MM.1S (cell line): ENCODE data around the gene MEGF11.

Source experiments
- DNase-seq: peaks from one replicate; pipeline ENCODE4 v3.0.0-alpha.2; 2015
- H2AFZ ChIP-seq: fragments of 300-600 bp; sonication (generic); 2 replicates; pipeline ENCODE4 v1.6.0; 2016; ENCODE audit warnings: antibody characterized with exemption, low read length
- H3F3A ChIP-seq: fragments of 300-600 bp; sonication (generic); 2 replicates; pipeline ENCODE4 v1.6.1; 2016; ENCODE audit warnings: mild to moderate bottlenecking, antibody characterized with exemption, low read length, moderate library complexity, mixed read lengths; ENCODE audit not compliant: insufficient read depth
- H3K27ac ChIP-seq: fragments of 300-600 bp; sonication (generic); 2 replicates; pipeline ENCODE4 v1.5.1; 2016; ENCODE audit warnings: mild to moderate bottlenecking, low read length
- H3K27me3 ChIP-seq: fragments of 300-600 bp; sonication (generic); replicated peaks from 2 replicates; pipeline ENCODE4 v1.6.0; 2016; ENCODE audit warnings: low read length; ENCODE audit not compliant: insufficient read depth
- H3K36me3 ChIP-seq: fragments of 300-600 bp; sonication (generic); replicated peaks from 2 replicates; pipeline ENCODE4 v1.6.1; 2016; ENCODE audit warnings: mild to moderate bottlenecking, low read length, mixed read lengths; ENCODE audit not compliant: insufficient read depth
- H3K4me1 ChIP-seq: fragments of 300-600 bp; sonication (generic); 2 replicates; pipeline ENCODE4 v1.6.1; 2016; ENCODE audit warnings: low read length, mixed read lengths
- H3K4me2 ChIP-seq: fragments of 300-600 bp; sonication (generic); 2 replicates; pipeline ENCODE4 v1.6.0; 2016; ENCODE audit warnings: low read depth, low read length
- H3K4me3 ChIP-seq: fragments of 300-600 bp; sonication (generic); 2 replicates; pipeline ENCODE4 v1.5.1; 2016; ENCODE audit warnings: low read length, mixed read lengths
- H3K79me2 ChIP-seq: fragments of 300-600 bp; sonication (generic); 2 replicates; pipeline ENCODE4 v1.6.1; 2016; ENCODE audit warnings: mixed run types, low read length, mixed read lengths
- H3K9ac ChIP-seq: fragments of 300-600 bp; sonication (generic); 2 replicates; pipeline ENCODE4 v1.6.1; 2016; ENCODE audit warnings: low read length, mixed read lengths
- H3K9me2 ChIP-seq: fragments of 300-600 bp; sonication (generic); replicated peaks from 2 replicates; pipeline ENCODE4 v1.6.1; 2016; ENCODE audit warnings: mild to moderate bottlenecking, low read length, mixed read lengths; ENCODE audit not compliant: insufficient read depth
- H3K9me3 ChIP-seq: fragments of 300-600 bp; sonication (generic); replicated peaks from 2 replicates; pipeline ENCODE4 v1.6.1; 2016; ENCODE audit warnings: mild to moderate bottlenecking, low read length, mixed read lengths; ENCODE audit not compliant: insufficient read depth
- H4K20me1 ChIP-seq: fragments of 300-600 bp; sonication (generic); 2 replicates; pipeline ENCODE4 v1.6.1; 2016; ENCODE audit warnings: mild to moderate bottlenecking, low read length, moderate library complexity, mixed read lengths; ENCODE audit not compliant: insufficient read depth
- CTCF ChIP-seq: fragments of 300-600 bp; sonication (generic); IDR thresholded peaks from 2 replicates; pipeline ENCODE4 v1.5.1; 2016; ENCODE audit warnings: antibody characterized with exemption, low read length, mixed read lengths
- EZH2 ChIP-seq: fragments of 300-600 bp; sonication (generic); optimal IDR thresholded peaks from 2 replicates; pipeline ENCODE3; 2017; ENCODE audit warnings: low read depth, mild to moderate bottlenecking, antibody characterized with exemption, low read length, mixed read lengths
- EZH2phosphoT487 ChIP-seq: fragments of 300-600 bp; sonication (generic); IDR thresholded peaks from 2 replicates; pipeline ENCODE4 v1.6.1; 2018; ENCODE audit warnings: antibody characterized with exemption, low read length

Gene MEGF11

GRCh38 chr15:66234798-66235197 lies 18.8 kb downstream of the MEGF11 start:
- Histone ChIP-seq H3K27me3 (no peaks in the 10 kb centered on the region), H3K4me3 (no peak overlapping the region), H3K79me2 (no peaks in the 10 kb centered on the region), H3F3A (no peaks in the 10 kb centered on the region), H3K9ac (no peak overlapping the region), H3K4me2 (no peak overlapping the region), H3K9me3 (no peaks in the 10 kb centered on the region), H3K4me1 (no peaks in the 10 kb centered on the region), H3K36me3 (no peaks in the 10 kb centered on the region), H3K9me2 (no peaks in the 10 kb centered on the region), H3K27ac (no peak overlapping the region), H4K20me1 (no peaks in the 10 kb centered on the region), H2AFZ (no peak overlapping the region)
- no peak for DNase-seq
- TF ChIP-seq CTCF: no peak
- no peak for TF ChIP-seq EZH2phosphoT487
- no peak for TF ChIP-seq EZH2

GRCh38 chr15:66233487-66234415 lies 19.8 kb downstream of the MEGF11 start:
- TF ChIP-seq EZH2 (no peak), CTCF (peak; percentile 26; the same call in 1 of the 2 replicates)
- Histone ChIP-seq H3K9me2 (no peaks in the 10 kb centered on the region), H3K4me2 (no peak overlapping the region), H3K79me2 (no peaks in the 10 kb centered on the region), H3K4me1 (no peaks in the 10 kb centered on the region), H3K36me3 (no peaks in the 10 kb centered on the region), H3K27ac (no peak overlapping the region), H3K27me3 (no peaks in the 10 kb centered on the region), H3F3A (no peaks in the 10 kb centered on the region), H3K4me3 (no peak overlapping the region), H2AFZ (no peak overlapping the region), H3K9me3 (no peaks in the 10 kb centered on the region), H4K20me1 (no peaks in the 10 kb centered on the region), H3K9ac (no peak overlapping the region)
- DNase-seq: no peak

- no peak overlapping the region for H2AFZ ChIP-seq
- no peaks in the 10 kb centered on the region for H3F3A ChIP-seq
- no peaks in the 10 kb centered on the region for H3K79me2 ChIP-seq
- H3K9me3 ChIP-seq: no peaks in the 10 kb centered on the region
- no peaks in the 10 kb centered on the region for H3K27me3 ChIP-seq
- H3K9ac ChIP-seq: no peak overlapping the region
- H3K27ac ChIP-seq: no peak overlapping the region
- no peaks in the 10 kb centered on the region for H4K20me1 ChIP-seq
- H3K4me2 ChIP-seq: no peak overlapping the region
- H3K9me2 ChIP-seq: no peaks in the 10 kb centered on the region
- DNase-seq: no peak
- H3K4me3 ChIP-seq: no peak overlapping the region
- TF ChIP-seq EZH2phosphoT487 (no peak), CTCF (no peak), EZH2 (no peak)
- H3K36me3 ChIP-seq: no peaks in the 10 kb centered on the region
- H3K4me1 ChIP-seq: no peaks in the 10 kb centered on the region
Measured at GRCh38 chr15:66232267-66232625, 21.3 kb downstream of the MEGF11 start.
